ENCODE results near the gene GORASP2.

GORASP2 gene

GRCh38 chr2:170985407-170985806 is 56.4 kb downstream of the GORASP2 start:
- H3K4me3 ChIP-seq (ENCODE audit: insufficient read depth in 1 of 2, low read depth in 1 of 2, low read length in 2 of 2): no peak overlapping the region
- DNase-seq: no peak
- H2AK5ac ChIP-seq (ENCODE audit: low read length, severe bottlenecking): no peak overlapping the region
- H3K9ac ChIP-seq (ENCODE audit: low read length): no peak overlapping the region
- H3K36me3 ChIP-seq (ENCODE audit: control insufficient read depth in 1 of 2, insufficient read depth in 2 of 2, low read depth in 1 of 2, low read length in 2 of 2): peaks cover 15 to 25% of the 10 kb centered on the region in 2 experiments
- no peaks in the 10 kb centered on the region for H3K27me3 ChIP-seq (ENCODE audit: control insufficient read depth in 1 of 2, insufficient read depth in 1 of 2, low read length in 2 of 2)
- no peak overlapping the region for H3K4ac ChIP-seq (ENCODE audit: low read depth in 1 of 2, low read length in 2 of 2)
- H4K91ac ChIP-seq (ENCODE audit: low read length): no peak overlapping the region
- H4K8ac ChIP-seq (ENCODE audit: low read length): no peak overlapping the region
- no peak overlapping the region for H2BK120ac ChIP-seq (ENCODE audit: low read depth, low read length)
- H2BK12ac ChIP-seq (ENCODE audit: low read length in 2 of 2): no peak overlapping the region
- WGBS: 87% methylated on average over 5 of the region's 5 CpGs
- no peak overlapping the region for H2AFZ ChIP-seq (ENCODE audit: low read depth, low read length)
- no peak overlapping the region for H3K18ac ChIP-seq (ENCODE audit: low read depth in 1 of 2, low read length in 2 of 2)
- no peaks in the 10 kb centered on the region for H3K4me1 ChIP-seq (ENCODE audit: control insufficient read depth, insufficient read depth, low read depth, low read length)
- H3K23ac ChIP-seq (ENCODE audit: low read length in 2 of 2): no peak overlapping the region
- H3K4me2 ChIP-seq (ENCODE audit: low read length, poor library complexity, severe bottlenecking): no peak overlapping the region
- H3K9me3 ChIP-seq (ENCODE audit: control insufficient read depth, low read length): no peaks in the 10 kb centered on the region
- H2BK15ac ChIP-seq (ENCODE audit: low read depth, poor library complexity, severe bottlenecking): no peak overlapping the region
- H3K14ac ChIP-seq (ENCODE audit: low read length in 2 of 2): no peak overlapping the region
- no peak overlapping the region for H3K27ac ChIP-seq (ENCODE audit: low read length, poor library complexity, severe bottlenecking)
- H3K79me1 ChIP-seq (replicated peaks; ENCODE audit: low read length, poor library complexity, severe bottlenecking): no peaks in the 10 kb centered on the region
- no peak overlapping the region for H2BK5ac ChIP-seq (ENCODE audit: low read depth, low read length, poor library complexity, severe bottlenecking)

GRCh38 chr2:170986566-170987258 is 57.7 kb downstream of the GORASP2 start:
- Histone ChIP-seq H3K27ac (ENCODE audit: low read length, poor library complexity, severe bottlenecking) (no peak overlapping the region), H2BK12ac (ENCODE audit: low read length in 2 of 2) (no peak overlapping the region), H2BK120ac (ENCODE audit: low read depth, low read length) (no peak overlapping the region), H3K4me1 (ENCODE audit: control insufficient read depth, insufficient read depth, low read depth, low read length) (no peaks in the 10 kb centered on the region), H3K4me3 (ENCODE audit: insufficient read depth in 1 of 2, low read depth in 1 of 2, low read length in 2 of 2) (no peak overlapping the region), H3K9me3 (ENCODE audit: control insufficient read depth, low read length) (no peaks in the 10 kb centered on the region), H2BK5ac (ENCODE audit: low read depth, low read length, poor library complexity, severe bottlenecking) (no peak overlapping the region), H3K4ac (ENCODE audit: low read depth in 1 of 2, low read length in 2 of 2) (no peak overlapping the region), H2BK15ac (ENCODE audit: low read depth, poor library complexity, severe bottlenecking) (no peak overlapping the region), H3K18ac (ENCODE audit: low read depth in 1 of 2, low read length in 2 of 2) (no peak overlapping the region), H3K27me3 (ENCODE audit: control insufficient read depth in 1 of 2, insufficient read depth in 1 of 2, low read length in 2 of 2) (no peaks in the 10 kb centered on the region), H3K14ac (ENCODE audit: low read length in 2 of 2) (no peak overlapping the region), H3K79me1 (replicated peaks; ENCODE audit: low read length, poor library complexity, severe bottlenecking) (no peaks in the 10 kb centered on the region), H2AK5ac (ENCODE audit: low read length, severe bottlenecking) (no peak overlapping the region), H3K4me2 (ENCODE audit: low read length, poor library complexity, severe bottlenecking) (no peak overlapping the region), H3K36me3 (ENCODE audit: control insufficient read depth in 1 of 2, insufficient read depth in 2 of 2, low read depth in 1 of 2, low read length in 2 of 2) (peaks cover 15 to 37% of the 10 kb centered on the region in 2 experiments), H4K91ac (ENCODE audit: low read length) (no peak overlapping the region), H3K9ac (ENCODE audit: low read length) (no peak overlapping the region), H2AFZ (ENCODE audit: low read depth, low read length) (no peak overlapping the region), H3K23ac (ENCODE audit: low read length in 2 of 2) (no peak overlapping the region), H4K8ac (ENCODE audit: low read length) (no peak overlapping the region)
- no peak for DNase-seq
- WGBS: 97% methylated on average over 8 of the region's 8 CpGs

- Histone ChIP-seq H3K27ac (ENCODE audit: low read length, poor library complexity, severe bottlenecking) (no peak overlapping the region), H4K8ac (ENCODE audit: low read length) (no peak overlapping the region), H3K4me3 (ENCODE audit: insufficient read depth in 1 of 2, low read depth in 1 of 2, low read length in 2 of 2) (no peak overlapping the region), H2BK5ac (ENCODE audit: low read depth, low read length, poor library complexity, severe bottlenecking) (no peak overlapping the region), H3K79me1 (replicated peaks; ENCODE audit: low read length, poor library complexity, severe bottlenecking) (no peaks in the 10 kb centered on the region), H3K14ac (ENCODE audit: low read length in 2 of 2) (no peak overlapping the region), H2BK15ac (ENCODE audit: low read depth, poor library complexity, severe bottlenecking) (no peak overlapping the region), H2BK120ac (ENCODE audit: low read depth, low read length) (no peak overlapping the region), H3K4me1 (ENCODE audit: control insufficient read depth, insufficient read depth, low read depth, low read length) (no peaks in the 10 kb centered on the region), H3K36me3 (ENCODE audit: control insufficient read depth in 1 of 2, insufficient read depth in 2 of 2, low read depth in 1 of 2, low read length in 2 of 2) (peaks cover 19 to 84% of the 10 kb centered on the region in 2 experiments), H2AFZ (ENCODE audit: low read depth, low read length) (no peak overlapping the region), H3K23ac (ENCODE audit: low read length in 2 of 2) (no peak overlapping the region), H2AK5ac (ENCODE audit: low read length, severe bottlenecking) (no peak overlapping the region), H3K4ac (ENCODE audit: low read depth in 1 of 2, low read length in 2 of 2) (no peak overlapping the region), H3K9me3 (ENCODE audit: control insufficient read depth, low read length) (no peaks in the 10 kb centered on the region), H3K9ac (ENCODE audit: low read length) (no peak overlapping the region), H3K27me3 (ENCODE audit: control insufficient read depth in 1 of 2, insufficient read depth in 1 of 2, low read length in 2 of 2) (no peaks in the 10 kb centered on the region), H3K18ac (ENCODE audit: low read depth in 1 of 2, low read length in 2 of 2) (no peak overlapping the region), H2BK12ac (ENCODE audit: low read length in 2 of 2) (no peak overlapping the region), H4K91ac (ENCODE audit: low read length) (no peak overlapping the region), H3K4me2 (ENCODE audit: low read length, poor library complexity, severe bottlenecking) (no peak overlapping the region)
- whole genome bisulfite sequencing: 92% methylated on average over 2 of the region's 5 CpGs
- no peak for DNase-seq
Observed at GRCh38 chr2:170991398-170992182, 62.5 kb downstream of the GORASP2 start.

- Histone ChIP-seq H2BK15ac (ENCODE audit: low read depth, poor library complexity, severe bottlenecking) (no peak overlapping the region), H2AFZ (ENCODE audit: low read depth, low read length) (no peak overlapping the region), H3K18ac (ENCODE audit: low read depth in 1 of 2, low read length in 2 of 2) (no peak overlapping the region), H3K9me3 (ENCODE audit: control insufficient read depth, low read length) (no peaks in the 10 kb centered on the region), H3K27me3 (ENCODE audit: control insufficient read depth in 1 of 2, insufficient read depth in 1 of 2, low read length in 2 of 2) (no peaks in the 10 kb centered on the region), H2BK120ac (ENCODE audit: low read depth, low read length) (no peak overlapping the region), H4K91ac (ENCODE audit: low read length) (no peak overlapping the region), H2BK12ac (ENCODE audit: low read length in 2 of 2) (no peak overlapping the region), H3K79me1 (replicated peaks; ENCODE audit: low read length, poor library complexity, severe bottlenecking) (peaks cover 14% of the 10 kb centered on the region), H3K36me3 (ENCODE audit: control insufficient read depth in 1 of 2, insufficient read depth in 2 of 2, low read depth in 1 of 2, low read length in 2 of 2) (peaks cover 12 to 86% of the 10 kb centered on the region in 2 experiments), H2BK5ac (ENCODE audit: low read depth, low read length, poor library complexity, severe bottlenecking) (no peak overlapping the region), H3K14ac (ENCODE audit: low read length in 2 of 2) (no peak overlapping the region), H4K8ac (ENCODE audit: low read length) (no peak overlapping the region), H3K4ac (ENCODE audit: low read depth in 1 of 2, low read length in 2 of 2) (no peak overlapping the region), H3K27ac (ENCODE audit: low read length, poor library complexity, severe bottlenecking) (no peak overlapping the region), H3K4me1 (ENCODE audit: control insufficient read depth, insufficient read depth, low read depth, low read length) (no peaks in the 10 kb centered on the region), H3K23ac (ENCODE audit: low read length in 2 of 2) (no peak overlapping the region), H3K4me3 (ENCODE audit: insufficient read depth in 1 of 2, low read depth in 1 of 2, low read length in 2 of 2) (no peak overlapping the region), H2AK5ac (ENCODE audit: low read length, severe bottlenecking) (no peak overlapping the region), H3K4me2 (ENCODE audit: low read length, poor library complexity, severe bottlenecking) (no peak overlapping the region), H3K9ac (ENCODE audit: low read length) (no peak overlapping the region)
- peak; percentile 37 for DNase-seq
- WGBS: 100% methylated on average over 2 of the region's 2 CpGs
Observed at GRCh38 chr2:170996316-170996715, 67.3 kb downstream of the GORASP2 start.
